Fibroblast of skin of right biceps (primary cell): ENCODE measurements around the gene ERC2.

Experiments used
- DNase-seq: peaks from one replicate; pipeline ENCODE4 v3.0.0-alpha.2; 2013

ERC2 gene

DNA sequence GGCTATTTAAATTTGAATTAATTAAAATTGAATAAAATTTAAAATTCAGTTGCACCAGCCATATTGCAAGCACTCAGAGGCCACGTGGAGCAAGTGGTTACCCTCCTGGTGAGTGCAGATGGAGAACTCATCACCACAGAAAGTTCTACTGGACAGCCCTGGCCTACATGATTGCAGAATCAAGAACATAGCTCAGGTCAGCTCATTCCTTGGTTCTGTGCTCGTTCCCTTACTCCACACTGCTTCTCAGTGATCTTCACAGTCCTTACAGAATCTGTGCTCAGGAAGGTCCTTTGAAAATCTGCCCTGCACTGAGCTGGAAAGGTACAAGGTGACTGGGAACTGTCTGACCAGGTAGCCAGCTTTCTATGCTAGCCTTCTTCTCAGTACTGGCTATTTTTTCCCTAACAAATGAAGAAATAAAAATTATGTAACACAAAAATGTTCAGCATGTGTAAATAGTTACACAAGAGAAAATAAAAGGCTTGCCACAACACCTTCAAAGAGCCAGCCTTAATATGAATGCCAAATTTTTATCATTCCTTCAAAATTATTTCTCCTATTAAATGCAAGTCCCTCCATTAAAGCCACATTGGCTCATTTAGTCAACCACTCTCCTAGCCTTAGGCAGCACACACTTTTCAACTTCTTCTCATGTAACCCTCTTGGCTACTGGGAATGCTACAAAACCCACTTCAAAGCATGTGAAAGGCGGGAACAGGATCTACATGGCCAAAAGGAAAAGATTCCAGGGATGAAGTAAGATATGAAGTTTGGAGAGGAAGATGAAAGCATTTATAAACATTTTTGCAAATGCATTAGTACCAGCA lies 654.8 kb downstream of the ERC2 start:
- DNase-seq, result no peak

DNA sequence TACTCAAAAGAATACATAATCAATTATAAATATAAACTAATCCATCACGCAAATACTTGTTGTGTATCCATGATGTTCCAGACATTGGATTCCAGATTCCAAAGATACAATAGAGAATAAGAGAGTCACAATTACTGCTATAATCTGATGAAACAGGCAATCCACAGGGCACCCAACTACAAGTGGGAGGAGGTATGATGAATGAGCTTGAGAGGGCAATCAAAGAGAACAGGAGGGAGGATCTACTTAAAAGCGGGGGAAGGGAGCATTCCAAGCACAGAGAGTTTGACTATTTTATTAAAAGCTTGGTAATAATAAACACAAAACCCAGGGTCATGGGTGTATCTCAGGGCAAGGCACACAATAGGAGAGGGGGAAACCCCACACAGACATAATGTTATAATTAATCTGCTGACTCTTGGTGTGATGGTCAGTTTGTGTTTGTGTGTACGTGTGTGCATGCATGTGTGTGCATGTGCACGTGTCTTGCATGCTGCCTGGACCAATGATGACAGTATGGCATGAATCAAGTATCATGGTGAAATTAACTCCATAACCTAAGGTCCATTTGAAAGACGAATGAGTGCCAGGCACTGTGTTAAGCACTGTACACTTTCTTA lies 655.8 kb downstream of the ERC2 start:
- no peak for DNase-seq

DNA sequence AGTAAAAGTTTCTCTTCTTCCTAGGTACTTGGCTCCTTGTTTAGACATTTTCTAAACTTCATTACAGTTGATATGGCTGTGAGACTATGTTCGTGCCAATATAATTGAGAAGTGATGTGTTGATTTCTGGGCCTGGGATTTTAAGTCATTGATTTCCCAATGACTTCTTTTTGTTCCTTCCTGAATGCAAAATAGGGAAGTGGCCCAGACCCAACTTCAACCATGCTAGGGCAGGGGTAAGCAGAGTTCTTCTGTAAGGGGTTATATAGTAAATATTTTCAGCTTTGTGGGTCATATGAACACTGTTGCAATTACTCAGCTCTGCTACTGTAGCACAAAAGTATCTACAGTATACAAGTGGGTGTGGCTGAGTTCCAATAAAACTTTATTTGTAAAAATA lies 661.1 kb downstream of the ERC2 start:
- no peak for DNase-seq

DNA sequence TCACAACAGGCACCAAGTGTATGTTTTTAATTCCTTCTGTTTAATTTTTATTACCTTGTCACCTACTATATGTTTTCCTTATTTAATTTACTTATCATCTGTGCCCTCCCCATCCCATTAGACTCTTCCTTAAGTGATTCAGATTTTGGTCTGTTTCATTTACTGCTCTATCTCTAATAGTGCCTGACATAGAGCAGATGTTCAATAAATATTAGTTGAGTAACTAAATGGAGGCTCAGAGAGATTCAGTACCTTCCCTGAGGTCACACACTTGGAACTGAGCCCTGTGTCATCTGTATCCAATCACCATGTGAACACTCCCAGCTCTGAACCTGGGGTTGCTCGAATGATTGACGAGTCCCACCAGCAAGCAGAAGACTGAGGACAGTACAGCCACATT lies 663.1 kb downstream of the ERC2 start:
- DNase-seq, result no peak

DNA sequence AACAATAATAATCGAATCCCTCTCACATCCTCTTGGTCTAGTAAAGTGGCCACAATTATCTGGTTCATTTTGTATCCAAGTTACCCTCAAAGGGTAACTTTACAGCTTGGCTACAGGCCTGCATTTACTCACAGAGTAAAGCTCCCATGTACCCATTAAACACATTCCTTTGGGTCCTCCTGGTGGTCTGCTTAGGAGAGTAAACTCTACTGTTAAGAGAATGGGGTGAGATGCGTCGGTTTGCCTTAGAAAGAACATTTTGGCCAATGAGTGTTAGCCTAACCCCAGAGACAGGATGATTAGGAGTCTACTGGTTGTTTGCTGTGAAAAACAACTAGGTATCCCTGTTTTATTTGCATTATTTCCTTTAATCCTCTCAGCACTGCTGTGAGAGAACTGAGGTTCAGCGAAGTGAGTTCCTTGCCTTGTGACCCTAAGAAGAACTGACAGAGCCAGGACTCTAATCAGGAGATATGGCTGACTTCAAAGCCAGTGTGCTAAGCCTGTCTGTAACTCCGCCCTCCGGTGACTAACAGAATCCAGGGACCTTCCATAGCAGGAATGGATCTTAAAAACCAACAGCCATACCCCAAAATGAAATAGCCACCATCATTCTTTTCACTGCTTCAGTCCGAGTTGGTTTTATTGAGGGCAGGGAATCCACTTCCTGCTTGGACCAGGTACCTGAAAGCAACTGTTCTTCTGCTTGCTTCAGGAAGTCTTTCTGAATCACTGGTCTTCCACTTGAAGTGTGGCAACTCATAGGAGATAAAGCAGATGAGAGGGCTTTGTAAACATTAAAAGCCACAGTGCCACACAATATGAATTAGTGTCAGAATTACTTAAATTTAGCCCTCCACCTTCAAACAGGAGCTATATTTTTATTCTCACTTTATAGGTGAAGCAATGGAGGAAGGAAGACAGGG lies 663.8 kb downstream of the ERC2 start:
- no peak for DNase-seq

DNA sequence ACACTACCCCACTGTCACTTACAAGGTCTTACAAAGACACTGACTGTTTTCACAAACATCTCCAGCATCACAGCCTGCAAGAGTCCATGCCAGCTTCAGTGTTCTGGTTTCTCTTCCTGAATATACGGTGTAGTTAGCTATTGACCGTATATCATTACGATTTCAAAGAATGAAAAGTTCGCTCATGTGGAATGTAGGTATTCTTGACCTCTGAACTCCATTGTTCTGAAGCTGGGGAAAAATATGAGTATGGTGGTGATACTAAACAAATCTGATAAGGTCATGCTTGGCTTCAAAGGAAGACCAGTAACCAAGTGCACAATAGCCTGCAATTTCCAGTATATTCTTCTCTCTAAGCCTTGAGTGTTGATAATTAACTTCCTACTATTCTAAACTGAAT lies 665.5 kb downstream of the ERC2 start:
- DNase-seq, result no peak

DNA sequence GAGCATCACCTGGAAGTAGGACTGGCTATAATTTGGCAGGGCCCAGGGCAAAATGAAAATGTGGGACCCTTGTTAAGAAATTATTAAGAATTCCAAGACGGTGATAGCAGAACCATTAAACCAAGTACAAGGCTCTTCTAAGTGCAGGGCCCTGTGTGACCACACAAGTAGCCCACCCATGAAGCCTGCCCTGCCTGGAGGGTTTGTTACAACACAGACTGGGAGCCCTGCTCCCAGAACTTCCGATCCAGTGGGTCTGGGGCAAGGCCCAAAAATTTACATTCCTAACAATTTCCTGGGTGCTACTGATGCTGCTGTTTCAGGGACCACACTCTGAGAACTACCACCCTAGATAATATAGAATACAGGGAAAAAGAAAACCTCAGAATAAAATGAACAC lies 666.6 kb downstream of the ERC2 start:
- no peak for DNase-seq

DNA sequence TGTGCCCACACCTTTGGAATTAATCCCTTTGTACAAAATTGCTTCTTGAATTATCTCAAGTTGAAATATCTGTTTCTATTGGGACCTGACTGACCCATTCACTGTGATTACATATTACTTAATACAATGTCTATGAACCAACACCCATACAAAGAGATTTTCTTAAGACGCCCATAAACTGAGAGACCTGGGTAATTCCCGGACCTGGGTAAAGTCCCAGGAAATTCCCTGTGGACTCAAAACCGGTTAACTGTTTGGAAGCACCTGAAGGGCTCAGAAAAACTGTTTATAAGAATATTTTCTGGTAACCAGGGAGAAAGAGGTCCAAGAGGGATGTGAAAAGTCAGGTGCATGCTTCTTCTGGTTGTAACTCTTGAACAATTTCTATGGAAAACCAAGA lies 667.2 kb downstream of the ERC2 start:
- DNase-seq, result no peak

DNA sequence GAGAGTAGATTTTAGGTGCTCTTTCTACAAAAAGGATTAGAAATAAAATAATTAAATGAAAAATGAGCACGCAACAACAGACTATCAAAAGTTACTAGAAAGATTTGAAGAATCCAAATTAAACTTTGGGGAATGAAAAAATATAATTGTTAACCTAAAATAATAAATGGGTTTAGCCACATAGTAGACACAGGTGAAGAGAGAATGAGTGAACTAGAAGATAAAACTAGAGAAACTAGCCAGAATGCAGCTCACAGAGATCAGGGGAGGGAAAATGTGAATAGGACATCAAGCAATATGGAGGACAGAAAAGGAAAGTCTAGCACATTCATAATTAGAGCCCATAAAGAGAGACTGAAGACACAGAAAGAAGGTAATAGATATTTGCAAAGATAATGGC lies 670.5 kb downstream of the ERC2 start:
- no peak for DNase-seq

DNA sequence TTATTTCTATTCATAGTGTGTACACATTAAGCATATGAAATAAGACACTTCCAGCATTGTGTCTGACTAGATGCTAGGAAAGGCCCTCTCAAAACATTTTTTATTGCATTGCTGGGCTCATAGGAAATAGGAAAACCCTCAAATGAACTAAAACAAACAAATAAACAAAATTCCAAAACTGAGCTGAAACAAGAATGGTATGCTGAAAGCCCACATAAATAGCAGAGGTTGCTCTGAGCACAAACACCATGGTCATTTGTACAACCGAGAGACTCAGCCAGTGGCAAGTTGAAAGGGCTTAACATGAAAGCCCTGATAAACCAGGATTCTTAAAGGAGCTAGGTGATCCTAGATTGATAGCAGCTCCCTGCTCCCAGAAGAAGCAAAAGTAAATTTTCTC lies 671.2 kb downstream of the ERC2 start:
- DNase-seq, result no peak

DNA sequence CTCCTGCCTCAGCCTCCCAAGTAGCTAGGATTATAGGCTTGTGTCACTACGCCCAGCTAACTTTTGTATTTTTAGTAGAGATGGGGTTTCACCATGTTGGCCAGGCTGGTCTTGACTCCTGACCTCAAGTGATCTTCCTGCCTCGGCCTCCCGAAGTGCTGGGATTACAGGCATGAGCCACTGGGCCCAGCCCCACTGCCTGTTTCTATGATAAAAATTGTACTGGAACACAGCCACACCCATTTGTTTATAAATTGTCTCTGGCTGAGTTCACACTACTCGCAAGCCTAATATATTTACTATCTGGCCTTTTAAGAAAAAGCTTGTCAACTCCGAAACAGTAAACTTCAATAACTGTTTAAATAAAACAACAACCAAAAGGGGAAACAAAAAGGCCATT lies 671.7 kb downstream of the ERC2 start:
- no peak for DNase-seq

DNA sequence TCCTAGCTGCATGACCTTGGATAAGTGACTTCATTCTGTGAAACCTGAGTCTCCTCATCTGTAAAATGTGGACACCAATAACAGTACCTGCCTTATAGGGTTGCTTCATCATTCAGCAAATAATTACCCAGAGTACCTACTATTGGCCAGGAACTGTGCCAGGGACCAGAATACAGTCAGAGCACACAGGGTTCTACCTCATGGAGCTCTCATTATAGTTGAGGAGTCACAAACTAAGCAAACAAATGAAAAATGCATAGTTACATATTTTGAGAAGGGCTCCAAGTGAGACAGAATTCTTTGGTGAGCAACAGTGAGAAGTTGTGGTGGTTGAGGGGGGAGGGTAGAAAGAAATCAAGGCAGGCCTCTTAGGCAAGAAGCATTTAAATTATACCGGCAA lies 672.5 kb downstream of the ERC2 start:
- peak; percentile 51 for DNase-seq

DNA sequence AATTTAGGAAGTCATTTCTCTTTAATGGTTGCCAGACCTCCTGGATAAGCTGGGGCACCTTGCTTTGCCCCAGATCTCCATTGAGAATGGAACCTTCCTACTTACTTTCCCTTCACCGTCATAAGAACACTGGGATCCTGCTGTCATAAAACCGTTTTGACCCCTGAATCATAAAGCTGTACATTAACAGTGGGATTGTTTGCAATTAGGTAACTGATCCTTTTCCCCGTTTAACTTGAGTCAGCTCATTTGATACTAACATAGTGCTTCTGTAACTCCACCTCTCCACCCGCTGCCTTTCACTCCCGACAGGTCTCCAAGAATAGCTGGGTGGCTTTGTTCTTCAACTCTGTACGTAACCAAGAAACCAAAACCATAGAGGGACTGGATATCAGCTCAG lies 673.0 kb downstream of the ERC2 start:
- no peak for DNase-seq

DNA sequence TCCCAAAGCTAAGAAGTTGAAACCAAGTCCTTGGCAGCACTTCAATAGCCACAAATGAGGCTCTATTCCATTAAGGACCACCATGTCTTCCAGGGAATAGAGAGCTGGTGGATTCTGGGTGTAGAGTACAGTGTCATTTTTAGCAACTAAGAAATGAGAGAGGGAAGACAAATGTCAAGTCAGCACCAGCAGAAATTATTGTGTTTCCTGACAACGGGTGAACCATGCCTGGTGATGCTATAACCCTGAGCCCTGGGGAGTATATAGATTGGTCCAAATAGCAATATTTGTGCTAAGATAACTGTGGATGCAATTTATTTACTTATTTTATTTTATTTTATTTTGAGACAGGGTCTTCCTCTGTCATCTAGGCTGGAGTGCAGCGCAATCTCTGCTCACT lies 675.5 kb downstream of the ERC2 start:
- DNase-seq, result no peak

DNA sequence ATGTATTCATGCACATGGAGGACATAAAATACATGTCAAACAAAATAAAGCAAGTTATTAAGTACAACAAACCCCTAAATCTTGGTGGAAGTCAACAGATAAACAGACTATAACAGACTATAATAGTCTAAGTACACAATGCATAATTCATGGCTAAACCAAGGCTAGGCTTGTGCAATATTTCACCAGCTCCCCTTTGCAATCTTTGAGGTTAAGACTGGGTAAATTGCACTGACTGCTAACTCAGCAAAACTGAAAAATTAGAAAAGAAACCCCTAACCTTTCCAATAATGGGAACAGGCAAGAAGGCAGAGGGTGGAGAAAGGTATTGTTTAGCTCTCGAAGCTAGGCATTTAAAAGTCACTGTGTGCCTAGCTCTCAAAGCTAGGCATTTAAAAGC lies 676.3 kb downstream of the ERC2 start:
- DNase-seq, result no peak

DNA sequence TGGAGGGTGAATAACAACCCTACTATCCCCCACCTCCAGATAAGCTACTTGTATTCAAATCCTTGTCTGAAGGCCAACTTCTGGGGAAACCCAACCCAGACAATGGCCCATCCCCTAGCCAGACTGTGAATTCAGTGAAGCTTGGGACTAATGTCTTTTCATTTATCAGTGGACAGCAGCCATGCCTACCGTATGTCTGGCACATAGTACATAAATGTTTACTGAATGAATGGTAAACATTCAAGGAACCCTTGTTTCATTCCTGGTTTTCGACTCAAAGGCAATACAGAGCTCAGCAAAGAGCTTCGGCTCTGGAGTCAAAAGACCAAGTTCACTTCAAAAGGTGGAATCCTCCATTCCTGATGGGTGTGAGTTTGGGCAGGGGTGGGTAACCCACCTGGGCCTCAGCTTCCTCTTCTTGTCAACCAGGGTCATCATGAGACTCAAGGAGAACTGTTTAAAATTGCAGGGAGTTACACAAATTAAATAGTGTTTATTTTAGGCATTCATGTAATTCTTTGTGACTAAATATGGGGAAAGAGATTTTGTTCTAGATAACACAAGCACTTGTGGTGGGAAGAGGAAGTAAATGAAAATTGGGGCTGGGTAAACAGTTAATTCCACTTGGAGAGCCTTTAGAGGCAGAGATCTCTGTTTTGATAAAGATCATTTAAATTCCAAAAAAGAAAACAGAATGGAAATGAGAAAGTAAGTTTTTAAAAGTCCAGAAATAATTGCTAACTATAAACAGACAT lies 677.5 kb downstream of the ERC2 start:
- peak; percentile 5 for DNase-seq

DNA sequence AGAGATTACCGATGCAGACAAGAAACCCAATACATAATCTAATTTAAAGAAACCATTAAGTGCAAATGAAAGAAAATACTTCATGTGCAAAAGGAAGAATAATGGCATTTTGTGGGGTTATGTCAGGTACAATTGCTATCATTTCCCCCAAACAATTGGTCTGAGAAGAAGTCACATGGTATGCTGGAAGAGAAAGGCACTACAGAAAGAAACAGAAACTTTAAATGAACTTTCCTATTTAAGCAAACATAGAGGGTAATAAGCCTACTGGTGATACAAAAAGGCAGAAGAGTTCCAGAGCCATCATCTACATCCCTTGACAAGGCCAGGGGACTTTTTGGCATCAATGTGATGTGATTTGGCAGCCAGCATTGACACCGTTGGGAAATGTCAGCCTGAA lies 678.8 kb downstream of the ERC2 start:
- no peak for DNase-seq

DNA sequence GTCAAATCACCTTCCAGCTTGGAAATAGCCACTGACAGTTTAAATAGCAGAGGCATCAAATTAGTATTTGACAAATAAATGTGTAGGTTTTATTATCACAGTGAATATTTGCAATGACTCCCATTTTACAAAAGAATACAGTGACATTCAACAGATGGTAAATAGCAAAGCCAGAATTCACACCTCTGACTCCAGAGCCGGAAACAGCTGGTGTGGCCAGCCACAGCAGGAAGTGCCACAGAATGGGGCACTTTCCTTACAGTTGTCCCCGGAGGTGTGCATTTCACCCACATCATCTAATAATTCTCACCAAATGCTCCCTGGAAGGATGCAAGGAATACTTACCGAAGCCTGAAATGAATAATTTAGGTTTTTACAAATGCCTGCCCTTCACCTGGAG lies 685.5 kb downstream of the ERC2 start:
- no peak for DNase-seq

DNA sequence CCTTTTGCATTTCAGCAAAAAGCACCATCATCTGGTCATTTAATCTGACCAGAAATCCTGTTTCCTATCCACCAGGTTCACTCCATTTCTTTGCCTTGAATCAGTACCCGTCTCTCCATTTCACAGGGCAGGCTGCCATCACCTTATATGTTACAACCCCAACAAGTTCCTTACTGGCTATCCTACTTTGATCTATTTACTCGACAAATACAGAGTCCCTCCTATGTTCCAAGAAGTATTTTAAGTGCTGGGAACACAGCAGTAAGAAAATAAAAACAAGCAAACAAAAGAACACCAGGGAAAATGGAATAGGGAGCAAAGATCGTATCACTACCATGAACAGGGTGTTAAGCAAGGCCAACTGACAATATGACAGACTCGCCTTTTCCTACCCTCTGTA lies 685.9 kb downstream of the ERC2 start:
- no peak for DNase-seq

DNA sequence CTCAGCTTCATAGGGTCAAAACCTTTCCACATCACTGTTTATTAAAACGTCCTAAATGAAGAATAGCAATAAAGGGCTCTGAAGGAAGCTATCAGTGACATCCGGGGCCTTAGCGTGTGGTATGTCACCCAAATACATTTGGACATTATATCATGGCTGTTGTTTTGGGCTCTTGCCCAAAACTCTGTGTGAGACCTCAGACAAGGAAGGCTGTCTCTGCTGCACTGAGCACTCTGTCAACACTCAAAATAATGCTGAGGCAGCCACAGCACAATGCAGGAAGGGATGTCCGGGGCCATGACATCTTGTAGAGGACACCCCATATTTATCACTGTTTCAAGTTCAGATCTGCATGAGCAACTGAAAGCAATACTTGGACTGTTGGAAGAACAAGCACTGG lies 687.4 kb downstream of the ERC2 start:
- no peak for DNase-seq

DNA sequence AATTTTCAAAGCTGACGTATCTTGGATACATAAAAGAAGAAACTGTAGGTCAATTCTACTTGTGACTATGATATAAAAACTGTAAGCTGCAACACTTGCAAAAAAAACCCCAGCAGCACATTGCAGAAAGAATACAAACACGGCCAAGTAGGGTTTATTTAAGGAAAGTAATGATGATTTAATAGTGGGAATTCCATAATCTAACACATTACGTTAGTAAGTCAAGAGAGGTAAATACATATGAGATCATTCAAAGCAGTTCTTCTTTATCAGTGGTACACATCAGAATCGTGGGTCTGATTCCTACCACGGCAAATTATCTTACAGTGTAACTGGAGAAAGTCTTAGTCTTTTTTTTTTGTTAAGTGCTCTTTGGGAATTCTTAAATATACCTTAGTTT lies 688.7 kb downstream of the ERC2 start:
- no peak for DNase-seq

DNA sequence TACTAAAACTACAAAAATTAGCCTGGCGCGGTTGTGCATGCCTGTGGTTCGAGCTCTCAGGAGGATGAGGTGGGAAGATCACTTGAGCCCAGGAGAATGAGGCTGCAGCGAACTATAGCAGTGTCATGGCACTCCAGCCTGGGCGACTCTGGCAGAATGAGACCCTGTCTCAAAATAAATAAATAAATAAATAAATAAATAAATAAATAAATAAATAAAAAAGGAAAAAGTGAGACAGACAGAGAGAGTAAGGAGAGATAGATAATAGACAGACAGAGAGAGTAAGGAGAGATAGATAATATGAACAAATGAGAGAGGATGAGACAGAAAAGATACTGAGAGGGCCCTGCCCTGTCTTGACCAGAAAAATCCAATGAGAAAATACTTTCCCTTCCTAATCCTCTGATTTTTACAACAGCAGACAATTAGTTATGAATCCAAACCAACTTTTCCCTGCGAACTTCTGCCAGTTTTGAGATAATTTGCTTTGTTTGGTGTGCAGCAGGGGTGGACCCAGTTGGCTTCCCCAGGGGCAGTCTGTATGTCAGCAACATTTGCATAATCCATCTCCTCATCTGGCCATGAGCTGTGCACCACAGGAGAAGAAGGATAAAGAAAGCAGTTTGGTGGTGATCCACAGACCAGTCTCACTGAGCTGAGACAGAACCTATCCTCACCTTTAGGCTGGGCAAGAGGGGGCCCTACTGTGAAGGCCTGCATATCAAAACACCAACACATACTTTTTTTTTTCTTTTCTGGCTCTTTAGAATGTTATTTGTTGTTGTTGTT lies 692.7 kb downstream of the ERC2 start:
- no peak for DNase-seq
